ENCODE measurements around the gene C1orf115.
"Not testable (repeated sequence)": the region's sequence is repeated elsewhere in the genome, so short reads cannot be mapped to it uniquely, and the experiment has no call there.

Gene C1orf115

GRCh38 chr1:220694866-220695382 is 4.8 kb downstream of the C1orf115 start:
- DNase-seq (ENCODE audit: low read depth), result no peak

GRCh38 chr1:220695426-220695825 is 5.3 kb downstream of the C1orf115 start:
- no peak for DNase-seq (ENCODE audit: low read depth)

GRCh38 chr1:220696226-220696862 is 6.2 kb downstream of the C1orf115 start:
- DNase-seq (ENCODE audit: low read depth), result no peak

- no peak for DNase-seq (ENCODE audit: low read depth)
These were observed 6.7 kb downstream of the C1orf115 start for GRCh38 chr1:220696863-220697231.

- no peak for DNase-seq (ENCODE audit: low read depth)
These were observed 7.2 kb downstream of the C1orf115 start for GRCh38 chr1:220697326-220697725.

- no peak for DNase-seq (ENCODE audit: low read depth)
These were observed 8.4 kb downstream of the C1orf115 start for GRCh38 chr1:220698607-220699016.

GRCh38 chr1:220699044-220699443 is 8.9 kb downstream of the C1orf115 start:
- DNase-seq (ENCODE audit: low read depth), result no peak

GRCh38 chr1:220700556-220701179 is 10.5 kb downstream of the C1orf115 start:
- DNase-seq (ENCODE audit: low read depth), result no peak

- no peak for DNase-seq (ENCODE audit: low read depth)
These were observed 11.8 kb downstream of the C1orf115 start for GRCh38 chr1:220701974-220702373.

GRCh38 chr1:220702733-220703270 is 12.6 kb downstream of the C1orf115 start:
- no peak for DNase-seq (ENCODE audit: low read depth)

GRCh38 chr1:220703305-220703704 is 13.1 kb downstream of the C1orf115 start:
- DNase-seq (ENCODE audit: low read depth), result no peak

GRCh38 chr1:220705782-220706181 is 15.6 kb downstream of the C1orf115 start:
- DNase-seq (ENCODE audit: low read depth), result no peak

GRCh38 chr1:220706480-220706879 is 16.3 kb downstream of the C1orf115 start:
- no peak for DNase-seq (ENCODE audit: low read depth)

- no peak for DNase-seq (ENCODE audit: low read depth)
These were observed 17.0 kb downstream of the C1orf115 start for GRCh38 chr1:220707160-220707559.

- no peak for DNase-seq (ENCODE audit: low read depth)
These were observed 18.1 kb downstream of the C1orf115 start for GRCh38 chr1:220708244-220708643.

- no peak for DNase-seq (ENCODE audit: low read depth)
These were observed 19.0 kb downstream of the C1orf115 start for GRCh38 chr1:220708936-220709801.

- DNase-seq (ENCODE audit: low read depth), result no peak
These were observed 20.2 kb downstream of the C1orf115 start for GRCh38 chr1:220710333-220710732.

GRCh38 chr1:220711056-220711809 is 21.1 kb downstream of the C1orf115 start:
- no peak for DNase-seq (ENCODE audit: low read depth)

GRCh38 chr1:220715986-220716385 is 25.8 kb downstream of the C1orf115 start:
- DNase-seq (ENCODE audit: low read depth), result not testable (repeated sequence)

- DNase-seq (ENCODE audit: low read depth), result no peak
These were observed 27.9 kb downstream of the C1orf115 start for GRCh38 chr1:220717800-220718640.

GRCh38 chr1:220721266-220721665 is 31.1 kb downstream of the C1orf115 start:
- DNase-seq (ENCODE audit: low read depth), result not testable (repeated sequence)

Data from stimulated activated CD4-positive, alpha-beta T cell treated with anti-CD3 and anti-CD28 coated beads, Interleukin-2, amount 100 ng/mL, for 4 hours (primary cell).